Suppressor macrophage treated with lipopolysaccharide for 1 hour (primary cell): ENCODE results near the gene DVL1.
A peak's percentile ranks its signal among the peaks of the same experiment; 100 is the strongest.
"Not testable (repeated sequence)": the region's sequence is repeated elsewhere in the genome, so short reads cannot be mapped to it uniquely, and the experiment has no call there.

Experiments used
- DNase-seq, 3 donors: peaks; one replicate each; pipeline ENCODE4 v3.0.0-alpha.2; 2020 to 2022

The DVL1 gene

GRCh38 chr1:1324524-1325287 lies 24.5 kb downstream of the DVL1 start, which contains the start of the genes CPTP and INTS11:
CPTP (plus strand) TSS chr1:1324802; CDS start chr1:1326911, 2,109 bp downstream.
INTS11 (minus strand) TSS chr1:1324660; CDS start chr1:1324608, 52 bp downstream.
- DNase-seq, result peak; percentile 96 to 99 (median 98)

DNA sequence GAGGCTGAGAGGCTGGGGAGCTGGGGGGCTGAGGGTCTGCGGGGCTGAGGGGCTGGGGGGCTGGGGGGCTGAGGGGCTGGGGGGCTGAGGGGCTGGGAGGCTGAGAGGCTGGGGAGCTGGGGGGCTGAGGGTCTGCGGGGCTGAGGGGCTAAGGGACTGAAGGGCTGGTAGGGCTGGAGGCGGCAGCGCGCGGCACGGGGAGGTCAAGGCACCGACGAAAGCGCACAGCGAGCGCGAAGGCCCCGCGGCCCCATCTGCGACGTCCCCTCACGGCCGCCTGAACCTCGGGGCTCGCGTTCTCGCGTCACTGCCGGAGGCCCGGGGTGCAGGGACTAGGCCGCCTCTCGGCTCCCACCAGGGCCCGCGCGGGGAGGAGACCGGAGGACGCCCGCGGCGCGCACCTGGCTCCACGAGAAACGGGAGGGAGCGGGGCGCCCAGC lies 25.1 kb downstream of the DVL1 start:
- no peak for DNase-seq

- no peak for DNase-seq
Observed at GRCh38 chr1:1322952-1323351, 26.3 kb downstream of the DVL1 start.

DNA sequence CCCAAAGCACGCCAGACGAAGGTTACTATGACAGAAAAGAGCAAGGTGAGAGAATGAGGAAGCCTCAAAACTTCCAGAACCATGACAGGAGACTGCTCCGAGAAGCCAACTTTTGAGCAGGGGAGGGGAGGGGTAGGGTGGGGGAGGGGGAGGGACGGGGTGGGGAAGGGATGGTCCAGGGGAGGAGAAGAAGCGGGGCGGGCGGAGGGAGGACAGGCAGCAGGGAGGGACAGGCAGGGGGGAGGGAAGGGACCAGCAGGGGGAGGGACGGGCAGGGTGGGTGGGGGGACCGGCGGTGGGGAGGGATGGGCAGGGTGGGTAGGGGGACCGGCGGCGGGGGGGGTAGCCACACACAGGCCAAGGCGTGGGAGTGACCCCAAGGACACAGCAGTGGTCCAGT lies 26.8 kb downstream of the DVL1 start:
- no peak for DNase-seq

DNA sequence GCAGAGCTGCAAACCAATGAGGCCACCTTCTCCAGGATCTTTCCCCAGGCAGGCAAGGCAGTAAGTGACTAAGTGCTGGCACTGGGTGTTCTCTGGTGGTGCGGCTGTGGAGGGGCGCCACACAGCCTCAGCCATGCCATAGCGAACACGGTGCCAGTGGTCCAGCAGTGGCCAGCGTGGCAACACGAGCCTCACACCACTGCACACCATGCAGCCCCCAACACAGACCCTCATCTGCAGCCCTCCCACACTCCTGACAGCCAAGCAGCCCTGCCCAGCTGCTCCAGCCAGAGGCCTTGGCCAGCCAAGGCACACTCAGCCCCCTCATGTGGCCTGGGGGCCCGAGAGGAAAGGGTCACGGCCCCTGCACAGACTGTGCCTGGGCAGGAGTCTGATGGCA lies 27.7 kb downstream of the DVL1 start:
- DNase-seq, result no peak

- no peak for DNase-seq
Observed at GRCh38 chr1:1320666-1321448, 28.4 kb downstream of the DVL1 start.

DNA sequence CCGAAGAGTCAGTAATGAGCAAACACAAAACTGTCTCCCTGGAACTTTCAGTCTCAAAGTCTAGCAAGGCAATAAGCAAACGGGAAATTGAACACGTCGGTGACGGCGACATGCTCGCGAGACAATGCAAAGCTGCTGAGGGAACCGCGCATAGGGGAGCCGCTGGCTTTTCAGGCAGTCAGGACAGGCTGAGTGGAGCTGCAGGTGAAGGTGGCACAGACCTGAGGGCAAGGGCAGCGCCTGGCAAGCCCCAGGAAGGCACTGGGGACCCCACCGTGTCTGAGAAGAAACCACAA lies 29.6 kb downstream of the DVL1 start:
- no peak for DNase-seq

- no peak for DNase-seq
Observed at GRCh38 chr1:1318777-1319645, 30.2 kb downstream of the DVL1 start.

DNA sequence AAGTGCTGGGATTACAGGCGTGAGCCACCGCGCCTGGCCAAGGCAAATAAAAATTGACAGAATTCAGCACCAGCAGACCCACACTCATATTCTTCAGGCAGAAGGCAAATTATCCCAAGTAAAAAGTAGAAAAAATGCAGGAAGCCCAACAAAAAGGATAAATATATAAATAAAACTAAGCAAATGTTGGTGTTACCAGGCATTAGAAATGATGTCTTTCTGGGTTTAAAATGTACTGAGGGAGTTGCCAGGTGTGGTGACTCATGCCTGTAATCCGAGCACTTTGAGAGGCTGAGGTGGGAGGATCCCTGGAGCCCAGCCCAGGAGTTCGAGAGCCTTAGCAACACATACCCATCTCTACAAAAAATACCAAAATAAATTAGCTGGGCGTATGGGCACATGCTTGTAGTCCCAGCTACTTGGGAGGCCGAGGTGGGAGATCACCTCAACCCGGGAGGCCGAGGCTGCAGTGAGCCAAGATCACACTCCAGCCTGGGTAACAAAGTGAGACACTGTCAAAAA lies 31.0 kb downstream of the DVL1 start:
- no peak for DNase-seq

DNA sequence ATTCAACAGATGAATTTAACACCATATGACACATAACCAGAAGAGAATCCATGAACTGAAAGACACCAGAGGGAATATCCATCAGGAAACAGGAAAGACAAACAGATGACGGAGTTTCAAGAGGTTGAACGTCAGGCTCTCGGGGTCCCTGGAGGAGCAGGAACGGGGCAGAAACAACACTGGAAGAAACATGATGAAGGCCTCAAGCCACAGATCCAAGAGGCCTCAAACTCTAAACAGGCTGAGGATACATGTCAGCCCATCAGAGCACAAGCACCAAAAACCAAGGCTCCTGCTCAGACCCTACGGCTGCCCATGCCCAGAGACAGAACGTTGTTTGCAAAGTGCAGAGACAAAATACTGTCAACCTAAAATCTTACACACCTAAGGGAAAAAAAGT lies 31.8 kb downstream of the DVL1 start:
- DNase-seq, result no peak

DNA sequence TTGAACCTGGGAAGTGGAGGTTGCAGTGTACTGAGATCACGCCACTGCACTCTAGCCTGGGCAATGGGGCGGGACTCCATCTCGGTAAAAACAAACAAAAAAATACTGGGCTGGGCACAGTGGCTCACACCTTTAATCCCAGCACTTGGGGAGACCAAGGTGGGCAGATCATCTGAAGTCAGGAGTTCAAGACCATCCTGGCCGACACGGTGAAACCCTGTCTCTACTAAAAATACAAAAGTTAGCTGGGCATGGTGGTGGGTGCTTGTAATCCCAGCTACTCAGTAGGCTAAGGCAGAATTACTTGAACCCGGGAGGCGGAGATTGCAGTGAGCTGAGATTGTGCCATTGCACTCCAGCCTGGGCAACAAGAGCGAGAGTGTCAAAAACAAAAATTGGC lies 33.0 kb downstream of the DVL1 start:
- not testable (repeated sequence) for DNase-seq

DNA sequence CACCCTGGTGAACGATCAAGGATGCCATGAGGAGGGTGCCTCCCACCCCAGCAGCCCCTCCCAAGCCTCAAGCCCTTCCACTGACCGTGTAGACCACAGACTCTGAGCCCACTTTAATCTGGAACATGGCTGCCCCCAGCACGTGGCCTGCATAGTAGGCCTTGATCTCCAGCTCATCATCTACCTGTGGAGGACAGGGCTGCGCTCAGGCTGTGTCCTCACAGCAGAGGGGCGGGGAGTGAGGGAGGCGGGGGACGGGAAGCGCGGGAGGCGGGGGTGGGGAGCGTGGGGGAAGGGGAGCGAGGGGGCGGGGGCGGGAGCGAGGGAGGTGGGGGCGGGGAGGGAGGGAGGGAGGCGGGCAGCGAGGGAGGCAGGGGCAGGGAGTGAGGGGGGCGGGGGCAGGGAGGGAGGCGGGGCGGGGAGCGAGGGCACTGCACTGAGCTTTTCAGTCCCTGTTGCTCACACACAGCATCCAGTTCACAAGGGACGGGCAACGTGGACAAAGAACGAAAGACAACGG lies 33.7 kb downstream of the DVL1 start:
- no peak for DNase-seq

- DNase-seq, result no peak
Observed at GRCh38 chr1:1314678-1315335, 34.4 kb downstream of the DVL1 start.

- no peak for DNase-seq
Observed at GRCh38 chr1:1314237-1314586, 35.0 kb downstream of the DVL1 start.

DNA sequence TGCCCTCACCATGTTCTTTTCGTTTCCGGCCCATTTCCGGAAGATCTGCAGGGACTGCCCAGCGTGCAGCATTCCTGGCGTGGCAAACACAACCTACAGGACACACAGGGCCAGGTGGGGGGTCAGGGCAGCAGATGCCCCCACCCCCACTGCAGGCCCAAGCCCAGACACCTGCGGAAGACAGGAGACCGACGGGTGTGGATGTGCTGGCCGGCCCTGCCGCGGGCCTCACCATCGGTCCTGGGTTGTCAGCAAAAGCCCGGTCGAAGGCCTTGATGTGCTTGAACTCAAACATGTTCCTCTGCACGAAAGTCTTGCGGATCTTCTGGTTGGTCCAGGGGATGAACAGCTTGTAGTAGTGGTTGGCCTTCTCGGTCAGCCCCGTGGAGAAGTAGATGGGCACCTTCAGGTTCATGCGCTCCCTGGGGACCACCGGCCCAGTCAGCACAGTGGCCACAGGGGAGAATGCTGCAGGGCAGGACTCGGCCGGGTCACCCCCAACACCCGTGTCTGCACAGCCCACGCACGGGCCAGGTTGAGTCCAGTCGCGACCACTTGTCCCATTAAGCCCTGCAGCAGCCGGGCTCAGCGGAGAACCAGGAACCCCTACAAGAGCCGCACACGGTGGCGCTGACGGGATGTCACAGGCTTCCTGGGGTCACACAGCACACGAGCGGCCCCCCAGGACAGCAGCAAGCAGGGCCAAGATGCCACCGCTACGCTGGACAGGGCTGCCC lies 35.5 kb downstream of the DVL1 start:
- DNase-seq, result no peak

- no peak for DNase-seq
Observed at GRCh38 chr1:1312450-1313314, 36.5 kb downstream of the DVL1 start.

- no peak for DNase-seq
Observed at GRCh38 chr1:1311107-1312104, 37.8 kb downstream of the DVL1 start.

DNA sequence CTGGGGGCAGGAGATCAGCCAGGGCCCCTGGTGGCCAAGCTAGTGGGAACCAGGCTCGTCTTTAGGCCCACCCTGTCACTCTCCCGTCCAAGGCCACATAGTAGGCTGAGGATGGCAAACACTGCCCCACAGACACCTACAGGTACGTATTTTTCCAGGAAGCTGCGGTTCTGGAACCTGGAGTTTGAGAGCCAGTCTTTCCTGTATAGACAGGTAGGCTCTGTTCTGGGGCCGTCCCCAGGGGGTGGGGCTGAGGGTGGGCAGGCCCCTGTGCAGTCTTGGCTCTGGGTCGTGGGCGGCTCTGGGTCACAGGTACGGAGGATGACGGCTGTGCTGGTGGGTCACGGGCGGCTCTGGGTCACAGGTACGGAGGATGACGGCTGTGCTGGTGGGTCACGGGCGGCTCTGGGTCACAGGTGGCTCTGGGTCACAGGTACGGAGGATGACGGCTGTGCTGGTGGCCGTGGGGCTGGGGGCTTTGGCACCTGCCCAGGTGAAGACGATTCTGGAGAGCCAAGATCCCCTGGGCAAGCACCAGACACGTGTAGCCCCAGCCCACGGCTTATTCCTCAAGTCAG lies 38.7 kb downstream of the DVL1 start:
- DNase-seq, result no peak

DNA sequence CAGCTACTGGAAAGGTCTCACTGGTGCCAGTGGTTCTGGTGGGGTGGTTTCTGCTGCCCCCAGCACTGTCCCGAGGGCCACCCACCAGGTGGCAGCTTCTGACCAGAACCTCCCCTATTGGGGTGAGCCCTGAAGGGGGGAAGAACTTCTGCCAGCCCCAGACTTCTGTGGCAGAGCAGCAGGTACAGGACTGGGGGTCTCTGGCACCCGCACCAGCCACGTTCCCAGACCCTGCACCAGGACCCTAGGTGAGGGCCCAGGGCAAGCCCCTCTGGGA lies 39.2 kb downstream of the DVL1 start:
- no peak for DNase-seq
